ENCODE measurements around the gene U2AF1L4.

Gene U2AF1L4

GRCh38 chr19:35718345-35719041 lies 26.7 kb downstream of the U2AF1L4 start (continued):
- TF ChIP-seq ZNF169 (tag by site-specific recombination; IDR thresholded peaks at IDR 0.05) (no peak), ZNF626 (tag by site-specific recombination; IDR thresholded peaks at IDR 0.05) (no peak), PBX3 (CRISPR knock-in tag; IDR thresholded peaks at IDR 0.05) (no peak), ZFP3 (tag by site-specific recombination; IDR thresholded peaks at IDR 0.05; ENCODE audit: low read depth) (no peak), YY2 (tag by site-specific recombination; IDR thresholded peaks at IDR 0.05) (no peak; the same call in 1 of the 2 replicates), ZNF530 (tag by site-specific recombination; IDR thresholded peaks at IDR 0.05; ENCODE audit: low read depth) (no peak), ZNF366 (tag by site-specific recombination; conservative IDR thresholded peaks at IDR 0.05) (no peak), ZNF24 (tag by site-specific recombination; IDR thresholded peaks at IDR 0.05) (no peak), IKZF3 (tag by site-specific recombination; IDR thresholded peaks at IDR 0.05) (no peak), ZNF10 (tag by site-specific recombination; IDR thresholded peaks at IDR 0.05) (no peak), ZNF184 (tag by site-specific recombination; IDR thresholded peaks at IDR 0.05) (no peak), ZNF704 (tag by site-specific recombination; IDR thresholded peaks at IDR 0.05) (no peak), ZSCAN16 (tag by site-specific recombination; IDR thresholded peaks at IDR 0.05) (no peak), INSM2 (tag by site-specific recombination; IDR thresholded peaks at IDR 0.05) (no peak), ZNF560 (tag by site-specific recombination; IDR thresholded peaks at IDR 0.05; ENCODE audit: borderline replicate concordance) (no peak), ZBTB7A (tag by site-specific recombination; IDR thresholded peaks at IDR 0.05; ENCODE audit: low read depth) (peak; percentile 61; the same call in 1 of the 2 replicates), ZNF23 (tag by site-specific recombination; IDR thresholded peaks at IDR 0.05; ENCODE audit: borderline replicate concordance) (no peak), ZNF416 (tag by site-specific recombination; IDR thresholded peaks at IDR 0.05) (no peak), ZNF677 (tag by site-specific recombination; IDR thresholded peaks at IDR 0.05) (no peak), ZNF362 (tag by site-specific recombination; IDR thresholded peaks at IDR 0.05) (no peak), ZNF664 (tag by site-specific recombination; IDR thresholded peaks at IDR 0.05) (no peak), ZNF202 (tag by site-specific recombination; IDR thresholded peaks at IDR 0.05; ENCODE audit: borderline replicate concordance) (no peak), KLF16 (tag by site-specific recombination; IDR thresholded peaks at IDR 0.05) (peak; percentile 58; the same call in 1 of the 2 replicates), SETDB1 (IDR thresholded peaks at IDR 0.05; ENCODE audit: insufficient read length, low read length) (no peak), CTCF (tag by site-specific recombination; IDR thresholded peaks at IDR 0.05) (no peak), HOXD13 (CRISPR knock-in tag; IDR thresholded peaks at IDR 0.05; ENCODE audit: borderline replicate concordance) (no peak), PRDM4 (tag by site-specific recombination; IDR thresholded peaks at IDR 0.05) (no peak), ZNF488 (tag by site-specific recombination; IDR thresholded peaks at IDR 0.05) (no peak), ZNF433 (tag by site-specific recombination; IDR thresholded peaks at IDR 0.05; ENCODE audit: low read depth) (no peak), SCRT2 (tag by site-specific recombination; IDR thresholded peaks at IDR 0.05) (no peak), ZNF624 (tag by site-specific recombination; IDR thresholded peaks at IDR 0.05) (no peak)

Measured in HEK293 (cell line).